GM18507 (cell line): ENCODE measurements around the gene FAM107B.

ENCODE experiments used
- DNase-seq: peaks from one replicate; pipeline ENCODE4 v3.0.0; 2011; ENCODE audit warnings: low read depth; ENCODE audit not compliant: insufficient read length; ENCODE audit errors: extremely low spot score
- FAIRE-seq: peaks from 2 replicates; lab custom pipeline; 2011; peaks lifted over from hg19 to GRCh38; lab: Jason Lieb, UNC

The FAM107B gene

DNA sequence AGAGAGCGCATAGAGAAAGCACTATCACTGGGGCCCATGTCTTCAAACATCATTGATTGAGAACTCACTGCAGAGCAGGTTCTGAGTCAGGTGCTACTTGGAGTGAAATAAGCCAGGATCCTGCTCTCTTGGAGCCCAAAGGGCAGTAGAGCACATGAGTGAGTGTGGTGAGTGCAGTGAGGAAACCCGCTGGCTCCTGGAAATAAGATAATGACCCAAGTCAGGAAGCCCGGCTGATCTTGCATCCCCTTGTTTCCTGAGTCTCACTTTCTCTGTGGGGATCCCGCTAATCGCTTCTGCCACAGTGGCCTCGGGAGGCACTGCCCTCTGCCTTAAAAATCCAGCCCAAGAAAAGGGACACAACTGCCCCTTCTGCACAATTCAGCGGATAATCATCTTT lies 7.1 kb upstream of the FAM107B start:
- no peak for FAIRE-seq
- DNase-seq, result no peak

DNA sequence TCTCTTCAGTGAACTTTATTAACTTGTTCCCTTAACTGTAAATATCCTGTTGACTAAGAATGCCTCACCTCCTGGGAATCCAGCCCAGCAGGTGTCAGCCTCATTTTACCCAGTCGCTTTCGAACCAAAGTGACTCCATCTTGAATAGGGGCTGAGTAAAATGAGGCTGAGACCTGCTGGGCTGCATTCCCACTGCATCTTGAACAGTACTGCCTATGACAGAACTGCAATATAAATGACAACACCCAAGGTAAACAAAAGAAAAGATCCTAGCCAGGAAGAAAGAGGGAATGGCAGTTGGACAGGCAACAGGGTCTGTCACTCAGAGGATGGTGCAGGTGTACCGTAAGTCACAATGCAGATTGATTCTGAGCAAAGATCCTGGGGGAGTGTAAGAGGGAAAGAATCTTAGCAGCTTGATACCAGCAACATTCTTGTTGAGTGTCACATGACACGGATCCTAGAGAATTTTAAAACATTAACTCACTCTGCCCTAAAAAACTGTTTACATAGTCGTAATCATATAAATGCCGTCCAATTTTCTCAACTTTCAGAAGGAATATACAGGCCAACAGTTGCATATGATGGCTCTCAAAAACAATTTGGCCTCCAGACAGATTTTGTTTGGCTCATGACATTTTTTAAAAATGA lies 4.4 kb upstream of the FAM107B start:
- FAIRE-seq, result no peak
- DNase-seq, result no peak

DNA sequence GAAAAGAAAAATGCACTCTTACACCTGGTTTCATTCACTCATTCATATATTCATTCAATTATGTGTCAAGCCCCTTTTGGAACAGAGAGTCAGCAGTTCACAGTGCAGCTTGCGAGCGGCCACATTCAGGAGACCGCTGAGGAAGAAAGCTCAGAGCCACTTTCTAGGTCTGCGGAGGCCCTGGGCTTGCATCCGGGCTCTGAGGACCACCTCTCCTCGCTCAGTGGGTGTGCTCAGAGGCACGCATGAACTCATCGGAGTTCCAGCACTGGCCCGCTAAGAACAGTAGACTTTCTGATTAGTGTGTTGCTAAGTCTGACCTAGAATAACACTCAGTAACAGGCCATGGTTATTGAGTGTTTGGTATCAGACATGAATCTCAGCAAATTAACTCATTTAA lies 1.8 kb upstream of the FAM107B start:
- DNase-seq (no peak), FAIRE-seq (no peak)

DNA sequence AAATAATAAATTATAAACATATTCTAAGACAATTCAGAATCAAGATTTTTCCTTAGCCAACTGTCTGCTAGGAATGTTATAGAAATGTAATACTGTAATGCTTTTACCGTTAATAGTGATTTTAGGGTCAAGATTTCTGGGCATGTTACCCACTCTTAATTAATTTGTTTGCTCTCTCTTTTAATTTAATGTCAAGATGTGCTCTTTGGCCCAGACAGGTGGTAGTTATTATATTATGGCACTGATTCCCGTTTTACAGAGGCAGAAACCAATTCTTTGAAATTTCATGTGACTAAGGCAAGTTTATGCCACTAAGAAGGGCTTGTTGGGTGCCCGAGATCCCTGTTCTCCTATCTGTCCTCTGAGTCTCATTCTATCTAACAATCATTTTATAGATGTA lies 959 bp upstream of the FAM107B start:
- FAIRE-seq (no peak), DNase-seq (no peak)

DNA sequence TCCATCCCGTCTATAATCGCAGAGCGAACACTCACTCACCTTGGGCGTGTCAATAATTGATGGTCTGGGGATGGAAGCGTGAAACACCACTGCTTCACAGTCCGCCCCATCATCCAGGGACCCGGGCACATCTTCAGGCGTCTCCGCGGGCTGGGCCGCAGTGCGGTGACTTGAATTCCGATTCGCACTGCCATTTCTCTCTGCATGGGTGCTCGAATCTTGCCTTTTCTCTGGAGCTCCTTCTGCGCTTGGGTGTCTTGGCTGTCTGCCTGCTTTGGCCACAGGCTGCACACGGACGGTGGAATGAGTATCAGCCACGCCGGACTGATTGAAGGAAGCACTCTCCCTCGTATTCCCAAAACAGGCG lies 500 bp downstream of the FAM107B start:
- no peak for FAIRE-seq
- no peak for DNase-seq

DNA sequence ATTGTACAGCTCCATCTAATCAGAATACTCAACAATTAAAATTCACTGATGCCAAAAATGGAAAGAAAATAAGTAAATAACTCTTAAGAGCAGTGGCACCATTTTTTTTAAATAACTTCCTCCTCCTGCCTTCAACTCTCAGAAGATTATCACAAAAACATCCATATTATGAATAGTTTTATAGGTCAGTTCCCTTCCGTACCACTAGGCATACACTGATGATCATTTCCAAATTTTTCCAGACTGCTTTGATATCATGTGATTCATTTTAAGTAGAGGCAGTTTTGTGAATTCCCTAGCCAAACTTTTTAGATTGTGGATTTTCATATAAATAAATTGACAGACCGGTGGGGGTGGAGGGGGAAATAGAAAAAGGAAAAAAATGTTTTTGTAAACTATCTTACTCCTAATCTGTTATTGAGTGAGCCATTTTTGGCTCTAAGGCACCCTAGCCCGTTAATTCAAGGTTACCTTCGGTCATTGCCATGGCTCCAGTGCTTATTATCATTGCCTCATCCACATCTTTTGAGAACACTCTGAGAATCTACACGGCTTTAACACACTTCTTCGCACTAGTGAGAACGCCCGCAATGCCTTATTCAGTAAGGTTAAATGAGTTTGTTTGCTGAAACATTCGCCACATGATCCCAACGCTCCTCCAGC lies 1.0 kb downstream of the FAM107B start:
- DNase-seq (no peak), FAIRE-seq (no peak)

DNA sequence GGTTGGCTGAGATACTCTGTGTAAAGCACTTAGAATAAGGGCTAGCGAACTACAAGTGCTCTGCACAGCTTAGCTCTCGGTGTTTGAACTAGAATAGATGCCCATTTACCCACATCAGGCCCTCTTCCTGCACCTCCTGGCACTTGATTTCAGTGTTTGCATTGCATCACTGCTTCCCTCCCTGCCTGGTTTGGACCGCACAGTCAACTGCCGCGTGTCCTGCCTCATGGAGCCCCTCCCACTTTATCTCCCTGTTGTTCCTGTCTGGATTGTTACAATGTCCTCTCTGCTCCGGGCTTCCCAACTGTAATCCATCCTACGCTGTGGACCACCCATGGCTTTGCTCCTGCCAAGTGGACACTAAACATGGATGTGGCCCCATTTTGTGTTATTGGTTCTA lies 2.3 kb downstream of the FAM107B start:
- FAIRE-seq (no peak), DNase-seq (no peak)

DNA sequence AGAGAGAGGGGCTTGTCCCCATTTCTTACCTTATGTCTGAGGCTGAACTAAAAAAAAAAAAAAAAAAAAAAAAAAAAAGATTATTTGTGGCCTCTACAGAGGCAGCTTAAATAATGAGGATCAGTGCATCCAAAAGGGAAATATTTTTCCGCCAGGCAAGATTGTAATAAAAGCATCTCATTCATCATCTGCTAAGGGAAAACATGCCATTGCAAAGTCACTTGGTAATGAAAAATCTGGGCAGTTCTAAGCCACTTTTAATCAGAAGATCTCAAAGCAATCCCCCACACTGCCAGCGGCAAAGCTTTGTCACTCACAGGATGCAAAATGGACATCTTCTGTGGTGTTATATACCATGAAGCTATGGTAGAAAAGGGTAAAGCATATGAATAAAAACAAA lies 3.8 kb downstream of the FAM107B start:
- no peak for FAIRE-seq
- DNase-seq, result no peak

DNA sequence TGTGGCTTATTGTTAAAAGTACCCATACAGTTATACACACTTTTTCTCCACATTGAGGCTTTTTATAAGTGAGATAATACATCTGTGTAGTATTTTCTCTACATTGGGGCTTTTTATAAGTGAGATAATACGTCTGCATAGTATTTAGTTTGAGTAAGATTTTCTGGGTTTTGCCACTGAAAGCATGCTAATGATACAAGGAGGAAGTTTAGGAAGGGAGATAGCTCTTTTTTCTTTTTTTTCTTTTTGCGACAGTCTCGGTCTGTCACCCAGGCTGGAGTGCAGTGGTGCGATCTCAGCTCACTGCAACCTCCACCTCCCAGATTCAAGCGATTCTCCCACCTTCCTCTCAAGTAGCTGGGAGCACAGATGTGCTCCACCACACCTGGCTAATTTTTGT lies 13.3 kb downstream of the FAM107B start:
- DNase-seq (no peak), FAIRE-seq (no peak)

DNA sequence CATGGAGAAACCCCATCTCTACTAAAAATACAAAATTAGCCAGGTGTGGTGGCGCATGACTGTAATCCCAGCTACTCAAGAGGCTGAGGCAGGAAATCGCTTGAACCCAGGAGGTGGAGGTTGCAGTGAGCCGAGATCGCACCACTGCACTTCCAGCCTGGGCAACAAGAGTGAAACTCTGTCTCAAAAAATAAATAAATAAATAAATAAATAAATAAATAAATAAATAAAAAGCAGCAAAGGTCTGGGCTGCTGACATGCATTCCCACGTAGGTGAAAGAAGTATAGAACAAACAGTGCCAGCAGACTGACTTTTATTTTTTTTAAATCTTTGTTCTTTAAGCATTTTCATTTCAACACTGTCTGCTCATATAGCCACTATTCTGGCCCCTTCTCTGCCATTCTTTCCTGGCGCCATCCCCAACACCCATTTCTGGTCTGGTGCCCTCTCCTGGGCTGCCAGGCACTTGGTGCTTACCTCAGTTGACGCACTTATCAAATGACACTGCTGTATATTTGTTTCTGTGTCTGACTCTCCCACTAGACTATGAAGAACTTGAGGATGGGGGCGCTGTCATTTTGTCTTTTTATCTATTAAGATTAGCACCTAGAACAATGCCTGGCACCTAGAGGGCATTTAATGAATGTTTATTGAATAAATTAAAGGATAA lies 15.6 kb downstream of the FAM107B start:
- FAIRE-seq, result no peak
- DNase-seq, result no peak

DNA sequence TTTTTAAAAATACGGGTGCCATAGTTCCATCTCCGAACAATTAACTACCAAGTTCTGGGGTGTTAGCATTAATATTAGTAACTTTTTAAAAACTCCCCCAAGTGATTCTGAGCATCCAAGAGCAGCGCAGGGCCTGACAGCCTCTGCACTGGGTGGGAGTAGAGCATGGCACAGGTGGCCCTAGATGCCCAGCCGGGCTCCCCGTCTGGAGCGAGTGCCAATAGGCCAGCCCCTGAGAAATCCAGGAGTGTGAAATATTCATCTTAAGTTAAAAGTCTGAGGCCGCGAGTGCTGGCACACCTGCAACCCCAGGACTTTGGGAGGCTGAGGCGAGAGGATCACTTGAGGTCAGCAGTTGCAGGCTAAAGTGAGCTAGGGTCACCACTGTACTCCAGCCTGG lies 16.2 kb downstream of the FAM107B start:
- DNase-seq (no peak), FAIRE-seq (no peak)

DNA sequence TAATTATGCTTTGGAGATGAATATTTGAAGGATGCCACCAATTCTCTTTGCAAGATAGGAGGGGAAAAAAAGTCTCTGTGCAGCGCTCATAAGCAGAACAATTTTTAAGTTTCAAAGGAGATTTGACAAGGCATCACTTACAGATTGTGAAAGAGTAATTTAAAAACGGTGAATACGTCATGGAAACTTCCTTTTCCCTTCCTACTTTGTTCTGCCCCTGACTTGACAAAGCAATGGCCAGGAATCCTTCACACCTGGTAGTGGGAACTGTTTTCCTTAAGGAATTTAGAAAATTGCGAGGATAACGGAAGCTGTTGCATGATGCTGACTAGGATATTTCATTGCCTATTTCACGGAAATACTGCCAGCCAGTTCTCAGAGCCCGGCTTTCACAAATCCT lies 16.7 kb downstream of the FAM107B start:
- peak; percentile 61 for FAIRE-seq
- no peak for DNase-seq

DNA sequence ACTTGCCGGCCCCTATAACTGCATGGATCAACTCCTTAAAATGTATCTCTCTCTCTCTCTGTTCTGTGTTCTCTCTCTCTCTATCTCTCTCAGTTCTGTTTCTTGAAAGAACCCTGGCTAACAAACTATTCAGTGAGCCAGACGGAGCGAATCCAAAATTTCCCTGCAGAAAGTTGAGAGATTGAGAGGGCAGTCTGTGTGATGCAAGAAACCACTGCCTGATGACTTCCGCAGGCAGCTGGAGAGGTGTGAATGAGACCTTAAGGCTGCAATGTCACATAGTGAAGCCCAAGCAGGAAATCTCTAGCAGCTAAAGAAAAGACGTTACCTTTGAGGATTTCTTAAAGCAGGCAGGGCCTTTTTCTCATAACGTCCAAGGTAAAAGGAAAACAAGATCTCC lies 17.3 kb downstream of the FAM107B start:
- DNase-seq (no peak), FAIRE-seq (peak; percentile 67)

DNA sequence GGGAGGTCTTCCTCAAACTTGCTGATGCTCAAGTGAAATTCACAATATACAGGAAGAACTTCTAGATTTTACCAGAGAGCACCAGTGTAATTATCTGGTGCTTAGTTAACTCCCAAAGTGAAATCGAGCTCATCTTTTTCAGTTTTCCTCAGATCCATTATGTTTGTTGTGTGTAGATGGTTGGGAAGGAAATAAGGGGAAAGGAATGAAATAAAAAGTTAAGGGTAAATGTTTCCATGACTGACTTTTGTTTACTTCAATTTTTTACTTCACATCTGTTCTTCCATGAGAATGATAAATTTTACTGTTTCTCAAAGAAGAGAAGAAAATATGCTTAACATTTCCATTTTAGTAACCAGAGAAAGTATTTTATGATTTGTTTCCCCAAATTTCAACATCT lies 21.3 kb downstream of the FAM107B start:
- no peak for DNase-seq
- FAIRE-seq, result no peak

DNA sequence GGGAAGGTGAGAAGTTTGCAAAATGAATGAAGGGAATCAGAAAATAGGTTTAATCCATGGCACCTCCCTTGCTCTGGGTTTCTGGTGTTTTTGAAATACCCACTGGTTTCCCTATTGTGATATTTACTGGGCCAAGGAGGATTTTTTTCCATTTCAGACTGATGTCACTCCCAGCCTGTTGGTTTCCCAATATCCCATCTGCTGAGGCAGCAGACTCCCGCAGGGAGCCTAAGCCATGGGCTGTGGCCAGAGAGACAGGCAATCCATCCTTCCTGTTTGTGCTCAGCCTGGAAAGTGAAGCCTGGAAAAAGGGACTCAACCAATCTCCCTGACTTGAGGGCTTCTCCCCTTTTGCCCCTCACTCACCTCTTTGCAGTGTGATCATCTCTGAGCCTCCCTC lies 22.8 kb downstream of the FAM107B start:
- DNase-seq (no peak), FAIRE-seq (no peak)

DNA sequence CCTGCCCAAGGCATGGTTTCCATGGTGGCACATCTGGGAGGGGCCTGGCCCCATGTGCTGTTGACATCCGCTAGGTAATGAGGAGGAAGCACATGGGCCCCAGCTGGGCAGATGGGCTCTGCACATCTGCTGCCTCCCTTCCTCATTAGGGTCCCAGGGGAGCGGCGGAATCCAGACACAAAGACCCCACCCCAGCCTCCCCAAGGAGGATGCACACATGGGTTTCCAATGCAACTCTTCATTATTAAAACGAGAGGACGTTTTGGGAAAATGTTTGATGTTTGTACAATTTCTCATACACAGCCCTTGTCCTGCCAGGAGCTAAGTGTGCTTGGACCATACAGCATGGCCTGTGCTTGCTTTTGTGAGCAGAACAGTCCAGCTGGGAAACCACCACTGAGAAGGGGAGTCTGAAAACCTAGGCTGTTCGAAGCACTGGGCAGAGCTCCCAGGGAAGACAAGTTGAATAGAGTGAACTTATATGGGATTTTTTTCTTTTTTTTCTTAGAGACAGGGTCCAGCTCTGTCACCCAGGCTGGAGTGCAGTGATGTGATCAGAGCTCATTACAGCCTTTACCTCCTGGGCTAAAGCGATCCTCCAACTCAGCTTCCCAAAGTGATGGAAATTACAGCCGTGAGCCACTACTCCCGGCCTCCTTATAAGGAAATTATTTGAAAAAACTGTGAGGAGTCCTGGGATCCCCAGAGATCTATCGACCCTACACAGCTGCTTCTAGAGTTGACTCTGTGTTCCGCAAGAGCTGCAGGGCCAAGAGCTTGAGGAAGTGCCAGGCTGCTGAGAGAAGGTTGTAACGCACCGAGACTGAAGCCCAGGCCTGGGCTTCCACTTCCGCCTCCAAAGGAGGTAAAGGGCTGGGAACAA lies 23.4 kb downstream of the FAM107B start:
- FAIRE-seq (peak; percentile 56), DNase-seq (no peak)

DNA sequence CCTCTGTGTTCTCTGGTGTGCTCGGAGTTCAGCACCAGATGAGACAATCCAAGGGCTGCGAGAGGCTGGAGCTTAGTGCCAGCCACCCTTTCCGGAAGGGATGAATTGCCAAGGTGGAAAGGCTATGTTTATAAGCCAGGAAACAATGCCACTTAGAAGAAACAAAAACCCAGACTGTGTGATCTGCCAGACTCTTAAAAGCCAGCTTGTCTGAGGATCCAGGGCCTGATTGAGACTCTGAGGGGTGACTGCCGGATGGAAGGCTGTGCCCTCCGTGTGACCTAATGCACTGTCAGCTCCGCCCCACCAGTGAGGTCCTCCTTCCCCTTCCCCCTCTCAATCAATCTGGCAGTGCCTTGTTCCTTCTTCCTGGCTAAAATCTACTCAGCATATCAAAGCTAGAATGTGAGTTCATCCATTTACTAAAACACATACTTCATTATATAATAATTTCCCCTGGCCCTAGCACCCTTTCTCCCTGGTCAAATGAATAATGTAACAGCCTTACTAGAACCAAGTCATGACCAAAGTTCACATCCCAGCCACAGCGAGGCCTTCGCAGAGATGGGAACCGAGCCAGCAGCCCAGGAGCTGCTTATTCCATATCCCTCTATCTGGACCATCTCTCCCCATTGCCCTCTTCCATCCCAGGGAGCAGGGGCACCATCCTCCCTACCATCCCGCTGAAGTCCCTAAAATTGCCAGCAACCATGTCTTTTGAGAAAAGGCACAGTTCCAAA lies 25.5 kb downstream of the FAM107B start:
- FAIRE-seq, result peak; percentile 65

DNA sequence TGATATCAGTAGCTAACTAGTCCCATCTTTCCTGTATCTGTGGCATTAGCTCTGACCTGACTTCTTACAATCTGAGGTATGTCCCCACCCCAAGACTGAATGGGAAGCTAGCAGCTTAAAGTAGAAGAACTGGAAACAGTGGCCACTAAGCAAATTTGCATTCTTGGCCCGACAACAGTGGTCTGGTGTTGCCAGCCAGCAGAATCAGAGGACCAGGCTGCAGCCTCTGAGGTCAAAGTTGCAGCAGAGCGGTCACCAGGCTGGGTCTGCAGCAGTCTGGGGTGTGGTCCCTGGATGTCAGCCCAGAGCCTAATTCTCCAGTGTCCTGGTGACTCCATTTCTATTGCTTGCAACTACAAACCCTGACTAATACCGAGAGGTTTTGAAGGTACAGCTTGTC lies 26.3 kb downstream of the FAM107B start:
- DNase-seq, result no peak
- FAIRE-seq, result peak; percentile 36

More for the DNA sequence above, 25.5 kb downstream of the FAM107B start:
- no peak for DNase-seq

DNA sequence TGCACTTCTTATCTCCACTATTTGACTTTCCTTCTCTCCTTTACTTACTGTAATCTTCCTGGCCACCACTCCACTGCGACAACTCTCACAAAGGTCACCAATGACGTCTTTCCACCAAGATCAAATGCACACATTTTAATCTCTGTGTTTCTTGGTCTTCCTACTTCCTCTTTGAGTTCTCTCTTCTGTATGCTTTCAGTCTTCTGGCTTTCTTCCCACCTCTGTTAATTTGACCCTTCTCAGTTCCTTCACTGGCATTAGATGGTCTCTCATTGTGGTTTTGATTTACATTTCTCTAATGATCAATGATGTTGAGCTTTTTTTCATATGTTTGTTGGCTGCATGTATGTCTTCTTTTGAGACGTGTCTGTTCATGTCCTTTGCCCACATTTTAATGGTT lies 31.9 kb downstream of the FAM107B start:
- peak; percentile 93 for FAIRE-seq
- DNase-seq, result no peak

DNA sequence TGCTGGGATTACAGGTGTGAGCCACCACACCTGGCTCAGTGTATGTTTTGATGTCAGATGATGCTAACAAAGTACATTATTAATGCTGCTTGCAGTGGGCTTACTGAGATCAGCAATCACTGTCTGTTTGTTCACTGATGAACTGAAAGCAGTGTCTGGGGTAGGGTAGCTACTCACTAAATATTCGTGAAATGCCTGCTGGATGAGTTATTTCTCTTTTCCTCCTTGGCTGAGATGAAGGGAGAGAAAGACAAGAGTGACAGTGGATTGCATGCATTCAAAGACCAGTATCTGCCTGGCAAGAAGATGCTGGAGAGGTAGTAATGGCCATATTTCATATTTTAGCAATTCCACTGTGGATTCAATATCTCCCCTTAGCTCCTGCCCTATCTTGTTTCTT lies 32.3 kb downstream of the FAM107B start:
- FAIRE-seq, result peak; percentile 18
- no peak for DNase-seq
